HG02943 (cell line): ENCODE results near the gene LENG9.
"Not testable (repeated sequence)": the region's sequence is repeated elsewhere in the genome, so short reads cannot be mapped to it uniquely, and the experiment has no call there.

ENCODE experiments used
- ATAC-seq: cut with Tn5 transposase; IDR thresholded peaks from one replicate; pipeline ENCODE4 v1.9.1; 2021; ENCODE audit warnings: mild to moderate bottlenecking, low read depth, moderate library complexity; ENCODE audit not compliant: unreplicated experiment

Gene LENG9

GRCh38 chr19:54463531-54464043 is at the start of gene LENG9:
TSS of gene LENG9 (minus strand) at chr19:54463778. CDS start at chr19:54463526, 252 bp downstream.
- ATAC-seq, result peak; percentile 54

DNA sequence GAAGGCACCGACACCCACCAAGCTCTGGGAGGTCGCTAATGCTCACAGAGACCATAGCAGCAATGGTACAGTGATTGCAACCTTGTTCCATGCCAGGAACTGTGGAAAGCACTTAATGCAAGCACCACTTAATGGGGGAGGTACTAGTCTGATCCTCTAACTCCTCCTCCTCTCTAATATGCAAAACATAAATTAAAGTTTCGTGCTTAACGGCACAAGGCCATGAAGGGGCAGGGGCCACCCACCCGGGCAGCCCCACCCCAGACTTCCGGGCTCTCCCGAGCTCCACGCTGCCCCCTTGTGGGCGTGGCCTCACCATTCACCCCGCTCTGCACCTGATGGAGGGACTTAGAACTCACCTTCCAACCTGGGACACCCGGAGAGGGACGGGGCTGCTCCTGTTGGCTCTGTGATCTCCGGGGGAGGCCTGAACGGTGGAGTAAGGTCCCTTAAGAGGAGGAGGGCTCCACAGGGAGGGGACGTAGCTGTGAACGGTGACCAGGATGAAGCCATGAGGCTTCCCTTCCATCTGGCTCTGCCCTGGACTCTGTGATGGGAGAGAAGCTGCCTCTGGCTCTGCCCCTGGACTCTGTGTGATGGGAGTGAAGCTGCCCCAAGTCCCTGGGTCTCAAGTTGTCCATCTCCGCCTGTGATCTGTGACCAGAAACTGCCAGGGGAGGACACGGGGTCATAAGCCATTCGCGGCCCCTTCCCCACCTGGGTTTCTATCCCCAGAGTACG is 45.8 kb upstream of the LENG9 start:
- ATAC-seq, result not testable (repeated sequence)

GRCh38 chr19:54508487-54508886 is 44.9 kb upstream of the LENG9 start:
- ATAC-seq, result not testable (repeated sequence)

DNA sequence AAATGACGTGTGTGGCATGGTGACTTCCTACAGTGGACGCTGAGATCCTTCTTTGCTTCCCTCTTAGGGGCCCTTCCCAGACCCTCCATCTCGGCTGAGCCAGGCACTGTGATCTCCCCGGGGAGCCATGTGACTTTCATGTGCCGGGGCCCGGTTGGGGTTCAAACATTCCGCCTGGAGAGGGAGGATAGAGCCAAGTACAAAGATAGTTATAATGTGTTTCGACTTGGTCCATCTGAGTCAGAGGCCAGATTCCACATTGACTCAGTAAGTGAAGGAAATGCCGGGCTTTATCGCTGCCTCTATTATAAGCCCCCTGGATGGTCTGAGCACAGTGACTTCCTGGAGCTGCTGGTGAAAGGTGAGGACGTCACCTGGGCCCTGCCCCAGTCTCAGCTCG is 44.2 kb upstream of the LENG9 start:
- no peak for ATAC-seq

GRCh38 chr19:54507038-54507717 is 43.6 kb upstream of the LENG9 start:
- ATAC-seq, result not testable (repeated sequence)

DNA sequence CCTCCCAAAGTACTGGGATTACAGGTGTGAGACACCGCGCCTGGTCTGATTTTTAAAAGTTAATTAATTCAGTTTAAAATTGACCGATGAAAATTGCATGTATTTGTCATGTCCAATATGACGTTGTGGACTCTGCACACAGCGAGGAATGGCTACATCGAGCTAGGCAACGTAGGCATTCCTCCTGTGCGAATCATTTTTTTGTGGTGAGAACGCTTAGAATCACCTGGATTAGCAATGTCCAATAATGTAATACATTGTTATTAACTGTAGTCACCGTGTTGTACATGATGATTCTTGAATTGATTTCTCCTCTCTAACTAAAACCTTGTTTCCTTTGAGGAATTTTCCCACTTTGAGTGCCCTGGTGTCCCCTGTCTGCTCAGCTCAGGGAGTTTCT is 42.5 kb upstream of the LENG9 start:
- no peak for ATAC-seq

GRCh38 chr19:54505542-54505941 is 42.0 kb upstream of the LENG9 start:
- ATAC-seq, result not testable (repeated sequence)

GRCh38 chr19:54502518-54503048 is 39.0 kb upstream of the LENG9 start, which contains the start of gene LAIR2:
TSS of gene LAIR2 (plus strand) at chr19:54502831. CDS start at chr19:54502919, 88 bp downstream.
- ATAC-seq, result no peak

GRCh38 chr19:54498451-54498772 is 34.8 kb upstream of the LENG9 start:
- ATAC-seq, result not testable (repeated sequence)

GRCh38 chr19:54497747-54498450 is 34.3 kb upstream of the LENG9 start:
- ATAC-seq, result not testable (repeated sequence)

DNA sequence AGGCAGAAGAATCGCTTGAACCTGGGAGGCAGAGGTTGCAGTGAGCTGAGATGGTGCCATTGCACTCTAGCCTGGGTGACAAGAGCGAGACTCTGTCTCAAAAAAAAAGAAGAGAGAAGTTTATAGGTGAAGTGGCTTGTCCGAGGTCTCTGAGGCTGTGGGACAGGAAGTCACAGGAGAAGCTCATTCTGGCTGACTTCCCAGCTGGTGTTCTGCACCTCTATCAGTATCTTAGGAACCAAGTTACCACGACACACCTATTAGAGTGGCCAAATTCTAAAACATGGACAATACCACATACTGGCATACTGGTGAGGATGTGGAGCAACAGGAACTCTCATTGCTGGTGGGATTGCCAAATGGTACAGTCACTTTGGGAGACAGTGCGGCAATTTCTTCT is 31.7 kb upstream of the LENG9 start:
- ATAC-seq, result not testable (repeated sequence)

DNA sequence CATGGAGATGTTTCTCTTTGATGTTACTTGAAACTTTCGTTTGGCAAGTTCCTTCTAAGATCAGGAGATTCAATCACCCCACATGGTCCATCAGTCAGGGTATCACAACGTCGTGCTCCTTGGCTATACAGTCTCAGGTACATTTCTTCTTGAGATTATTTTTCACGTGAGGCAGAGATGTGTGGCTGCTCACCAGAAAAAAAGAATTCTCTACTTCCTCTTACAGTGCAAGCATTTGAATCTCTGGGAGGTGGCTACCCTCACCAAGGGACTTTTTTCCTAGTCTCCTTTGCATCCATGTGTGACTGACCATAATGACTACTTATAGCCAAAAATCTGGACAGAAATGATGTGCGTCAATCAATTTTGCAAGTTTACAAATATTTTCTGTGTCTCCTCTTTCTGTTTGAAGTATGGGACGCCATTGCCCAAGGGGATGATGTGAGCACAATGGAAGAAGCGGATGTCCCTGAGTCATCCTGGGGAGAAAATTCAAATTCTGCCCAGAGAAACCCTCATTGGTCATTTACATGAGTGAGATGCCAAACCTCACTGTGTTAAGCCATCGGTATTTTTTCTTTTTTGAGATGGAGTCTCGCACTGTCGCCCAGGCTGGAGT is 30.5 kb upstream of the LENG9 start:
- ATAC-seq, result no peak

DNA sequence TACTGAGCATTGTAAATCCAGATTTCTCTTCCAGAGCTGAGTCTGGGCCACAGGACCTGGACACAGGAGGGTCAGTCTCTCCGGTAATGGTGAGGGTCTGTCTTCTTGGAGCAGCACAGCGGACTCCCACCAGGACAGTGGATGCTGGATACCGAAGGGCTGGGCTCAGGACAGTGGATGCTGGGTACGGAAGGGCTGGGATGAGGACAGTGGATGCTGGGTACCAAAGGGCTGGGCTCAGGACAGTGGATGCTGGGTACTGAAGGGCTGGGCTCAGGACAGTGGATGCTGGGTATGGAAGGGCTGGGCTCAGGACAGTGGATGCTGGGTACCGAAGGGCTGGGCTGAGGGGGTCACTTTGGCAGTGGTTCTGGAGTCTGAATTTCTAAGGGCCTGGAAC is 29.5 kb upstream of the LENG9 start:
- not testable (repeated sequence) for ATAC-seq

DNA sequence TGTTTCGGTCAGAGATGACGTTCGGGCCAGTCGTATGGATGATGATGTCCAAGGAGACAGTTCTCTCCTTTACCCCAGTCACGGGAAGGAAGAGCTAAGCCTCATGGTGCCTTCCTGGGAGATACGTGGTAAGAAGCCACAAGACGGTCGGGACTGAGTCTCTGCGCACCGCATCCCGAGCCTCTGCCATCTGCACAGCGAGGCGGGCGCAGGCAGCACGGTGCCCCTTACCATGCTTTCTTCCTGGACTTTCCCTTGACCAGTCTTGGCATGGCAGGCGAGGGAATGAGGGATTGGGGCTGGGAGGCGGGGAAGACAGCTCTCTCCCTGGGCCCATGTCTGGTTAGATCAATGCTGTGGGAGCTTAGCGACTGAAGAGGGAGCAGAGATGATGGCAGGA is 29.0 kb upstream of the LENG9 start:
- ATAC-seq, result no peak

- no peak for ATAC-seq
Observed at GRCh38 chr19:54489766-54490165, 26.2 kb upstream of the LENG9 start.

DNA sequence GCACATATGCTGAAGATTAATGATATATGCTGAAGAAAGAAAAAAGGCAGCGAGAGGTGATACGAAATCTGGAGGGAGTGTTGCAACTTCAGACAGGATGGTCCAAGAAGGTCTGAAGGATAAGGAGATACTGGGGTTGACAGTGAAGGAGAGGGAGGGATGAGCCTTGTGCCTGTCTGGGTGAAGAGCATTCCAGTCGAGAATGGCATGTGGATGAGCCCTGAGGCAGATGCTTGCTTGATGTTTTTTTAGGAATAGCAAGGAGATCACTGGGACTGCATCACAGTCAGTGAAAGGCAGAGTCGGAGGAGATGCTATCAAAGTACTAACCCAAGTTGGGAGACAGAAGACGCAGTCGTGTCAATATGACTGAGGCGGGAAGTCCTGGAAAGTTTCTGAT is 25.8 kb upstream of the LENG9 start:
- ATAC-seq, result no peak

DNA sequence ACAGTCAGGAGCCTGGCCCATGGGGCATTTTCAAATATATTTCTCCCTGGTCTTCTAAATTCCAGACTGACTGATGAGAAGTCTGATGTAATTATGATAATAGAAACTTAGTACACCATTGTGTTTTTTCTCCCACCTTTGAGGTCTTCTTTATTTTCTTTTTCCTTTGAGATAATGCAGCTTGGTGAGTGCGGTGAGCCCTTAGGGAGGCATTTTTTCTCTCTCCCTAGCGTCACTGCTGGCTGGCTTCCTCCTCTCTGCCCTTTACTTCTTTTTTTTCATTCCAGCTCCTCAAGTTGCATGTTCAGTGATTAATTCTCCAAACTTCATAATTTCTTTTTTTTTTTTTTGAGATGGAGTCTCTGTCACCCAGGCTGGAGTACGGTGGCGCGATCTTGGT is 22.3 kb upstream of the LENG9 start:
- ATAC-seq, result no peak

- ATAC-seq, result no peak
Observed at GRCh38 chr19:54484451-54484850, 20.9 kb upstream of the LENG9 start.

DNA sequence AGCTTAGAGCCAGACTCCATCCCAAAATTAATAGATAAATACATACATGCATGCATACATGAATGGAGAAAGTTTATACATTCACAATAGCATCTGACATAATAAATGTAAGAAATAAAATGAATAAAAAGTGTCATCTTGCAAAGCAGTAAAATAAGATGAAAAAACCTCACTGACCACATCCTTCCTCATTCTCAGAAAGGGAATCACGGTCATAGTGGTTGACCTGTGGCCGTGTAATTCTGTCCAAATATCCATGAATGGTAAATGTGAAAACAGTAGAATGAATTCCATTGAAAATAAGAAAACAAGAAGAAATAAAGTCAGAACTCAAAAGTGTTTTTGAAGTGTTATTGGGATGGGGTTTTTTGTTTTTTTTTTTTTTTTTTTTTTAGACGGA is 19.3 kb upstream of the LENG9 start:
- ATAC-seq, result no peak

GRCh38 chr19:54481326-54481930 is 17.9 kb upstream of the LENG9 start:
- no peak for ATAC-seq
